Smooth muscle cell (in vitro differentiated cells): ENCODE measurements around the gene ANKRD28. TPM values are rescaled to one million over a fixed set of nuclear protein-coding genes. Genes with fewer than 3 reads are reported as not detected.

Experiments
- DNase-seq: peaks from one replicate; lab custom pipeline; 2025; ENCODE audit not compliant: unreplicated experiment; lab: John Stamatoyannopoulos, UW
- H2AFZ ChIP-seq: fragments of 200-600 bp; sonication (generic); 2 replicates; pipeline ENCODE4 v1.6.0; 2016; ENCODE audit warnings: antibody characterized with exemption, low read depth, mild to moderate bottlenecking
- H3F3A ChIP-seq: fragments of 200-600 bp; sonication (generic); 2 replicates; pipeline ENCODE4 v1.6.0; 2017; ENCODE audit warnings: antibody characterized with exemption, low read depth
- H3K27ac ChIP-seq: fragments of 200-600 bp; sonication (generic); 2 replicates; pipeline ENCODE4 v1.5.1; 2016; ENCODE audit warnings: low read depth, mild to moderate bottlenecking
- H3K27me3 ChIP-seq: fragments of 200-600 bp; sonication (generic); 2 replicates; pipeline ENCODE4 v1.6.1; 2016; ENCODE audit warnings: low read depth, mild to moderate bottlenecking
- H3K36me3 ChIP-seq: fragments of 200-600 bp; sonication (generic); 2 replicates; pipeline ENCODE4 v1.5.1; 2016; ENCODE audit warnings: low read depth
- H3K4me1 ChIP-seq: fragments of 200-600 bp; sonication (generic); 2 replicates; pipeline ENCODE4 v1.5.1; 2016; ENCODE audit warnings: low read depth
- H3K4me2 ChIP-seq: fragments of 200-600 bp; sonication (generic); 2 replicates; pipeline ENCODE4 v1.6.0; 2016; ENCODE audit warnings: mild to moderate bottlenecking
- H3K4me3 ChIP-seq: fragments of 200-600 bp; sonication (generic); 2 replicates; pipeline ENCODE4 v1.5.1; 2016; ENCODE audit warnings: mild to moderate bottlenecking
- H3K79me2 ChIP-seq: fragments of 200-600 bp; sonication (generic); 2 replicates; pipeline ENCODE4 v1.6.0; 2016; ENCODE audit warnings: low read depth, mild to moderate bottlenecking
- H3K9ac ChIP-seq: fragments of 200-600 bp; sonication (generic); 2 replicates; pipeline ENCODE4 v1.6.0; 2016; ENCODE audit warnings: low read depth
- H3K9me3 ChIP-seq: fragments of 200-600 bp; sonication (generic); replicated peaks from 2 replicates; pipeline ENCODE4 v1.5.1; 2016; ENCODE audit warnings: low read depth
- H4K20me1 ChIP-seq: fragments of 200-600 bp; sonication (generic); 2 replicates; pipeline ENCODE4 v1.6.0; 2016; ENCODE audit warnings: low read depth
- WGBS: methylation state at CpG from one replicate; pipeline ENCODE4 v1.1.7; 2016; ENCODE audit warnings: low lambda C conversion rate; 5-methylcytosine and 5-hydroxymethylcytosine counted together
- polyA plus RNA-seq: library from polyadenylated mRNA; unstranded; fragments of >200 nt; fragmentation: Nextera tagmentation; extraction: Ambion mirVana; gene quantifications from 2 replicates; pipeline ENCODE4 v1.2.1, GENCODE V29; 2016
- total RNA-seq: library from RNA; depleted of rRNA; stranded (reverse); fragments of >200 nt; gene quantifications from 2 replicates; pipeline ENCODE4 v1.2.3, GENCODE V29; 2014
- TF ChIP-seq, protein P1 (sequence below): fragments of 200-600 bp; sonication (generic); IDR thresholded peaks from 2 replicates; pipeline ENCODE4 v1.5.1; 2017; ENCODE audit warnings: borderline replicate concordance, mild to moderate bottlenecking, antibody characterized with exemption; ENCODE audit not compliant: insufficient read depth, poor library complexity, severe bottlenecking

The ANKRD28 gene
- total and polyA plus RNA-seq, 2 experiments from 2014 or later: 11.8 to 35.7 TPM

DNA sequence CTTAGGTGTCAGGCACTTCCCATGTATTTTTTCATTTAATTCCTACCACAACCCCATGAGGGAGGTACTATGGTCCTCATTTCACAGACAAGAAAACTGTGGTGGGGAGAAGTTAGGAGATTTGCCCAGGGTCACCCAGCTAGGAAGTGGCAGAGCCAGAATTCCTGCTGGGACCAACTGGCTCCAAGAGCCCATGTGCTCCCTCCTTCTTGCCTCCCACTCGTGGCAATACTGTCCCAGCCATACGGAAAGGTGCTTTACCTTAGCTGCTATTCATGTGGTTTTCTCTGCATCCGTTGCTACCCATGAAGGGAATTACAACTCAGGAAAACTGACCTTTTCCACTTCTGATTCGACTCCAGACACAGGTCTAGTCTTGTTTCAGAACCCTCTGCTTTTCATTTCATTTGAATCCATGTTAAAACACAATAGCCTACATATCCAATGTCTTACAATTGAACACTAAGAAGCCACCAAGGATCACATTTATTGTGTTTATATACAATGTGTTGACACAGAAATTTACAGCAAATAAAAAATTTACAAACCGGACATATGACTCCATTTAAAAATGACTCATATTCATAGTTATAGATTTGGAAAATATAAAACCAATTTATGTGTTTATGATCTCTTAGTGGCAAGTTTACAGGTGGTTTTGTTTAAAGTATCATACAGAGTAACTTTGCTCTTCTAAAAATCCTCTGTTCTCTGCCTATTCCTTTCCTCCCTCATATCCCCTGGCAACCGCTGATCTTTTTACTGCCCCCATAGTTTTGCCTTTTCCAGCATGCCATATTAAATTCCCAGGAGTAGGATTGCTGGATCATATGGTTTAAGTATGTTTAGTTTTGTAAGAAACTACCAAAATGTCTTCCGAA is 137.5 kb downstream of the ANKRD28 start:
- DNase-seq: no peak
- TF ChIP-seq, protein P1, sequence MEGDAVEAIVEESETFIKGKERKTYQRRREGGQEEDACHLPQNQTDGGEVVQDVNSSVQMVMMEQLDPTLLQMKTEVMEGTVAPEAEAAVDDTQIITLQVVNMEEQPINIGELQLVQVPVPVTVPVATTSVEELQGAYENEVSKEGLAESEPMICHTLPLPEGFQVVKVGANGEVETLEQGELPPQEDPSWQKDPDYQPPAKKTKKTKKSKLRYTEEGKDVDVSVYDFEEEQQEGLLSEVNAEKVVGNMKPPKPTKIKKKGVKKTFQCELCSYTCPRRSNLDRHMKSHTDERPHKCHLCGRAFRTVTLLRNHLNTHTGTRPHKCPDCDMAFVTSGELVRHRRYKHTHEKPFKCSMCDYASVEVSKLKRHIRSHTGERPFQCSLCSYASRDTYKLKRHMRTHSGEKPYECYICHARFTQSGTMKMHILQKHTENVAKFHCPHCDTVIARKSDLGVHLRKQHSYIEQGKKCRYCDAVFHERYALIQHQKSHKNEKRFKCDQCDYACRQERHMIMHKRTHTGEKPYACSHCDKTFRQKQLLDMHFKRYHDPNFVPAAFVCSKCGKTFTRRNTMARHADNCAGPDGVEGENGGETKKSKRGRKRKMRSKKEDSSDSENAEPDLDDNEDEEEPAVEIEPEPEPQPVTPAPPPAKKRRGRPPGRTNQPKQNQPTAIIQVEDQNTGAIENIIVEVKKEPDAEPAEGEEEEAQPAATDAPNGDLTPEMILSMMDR: no peak

DNA sequence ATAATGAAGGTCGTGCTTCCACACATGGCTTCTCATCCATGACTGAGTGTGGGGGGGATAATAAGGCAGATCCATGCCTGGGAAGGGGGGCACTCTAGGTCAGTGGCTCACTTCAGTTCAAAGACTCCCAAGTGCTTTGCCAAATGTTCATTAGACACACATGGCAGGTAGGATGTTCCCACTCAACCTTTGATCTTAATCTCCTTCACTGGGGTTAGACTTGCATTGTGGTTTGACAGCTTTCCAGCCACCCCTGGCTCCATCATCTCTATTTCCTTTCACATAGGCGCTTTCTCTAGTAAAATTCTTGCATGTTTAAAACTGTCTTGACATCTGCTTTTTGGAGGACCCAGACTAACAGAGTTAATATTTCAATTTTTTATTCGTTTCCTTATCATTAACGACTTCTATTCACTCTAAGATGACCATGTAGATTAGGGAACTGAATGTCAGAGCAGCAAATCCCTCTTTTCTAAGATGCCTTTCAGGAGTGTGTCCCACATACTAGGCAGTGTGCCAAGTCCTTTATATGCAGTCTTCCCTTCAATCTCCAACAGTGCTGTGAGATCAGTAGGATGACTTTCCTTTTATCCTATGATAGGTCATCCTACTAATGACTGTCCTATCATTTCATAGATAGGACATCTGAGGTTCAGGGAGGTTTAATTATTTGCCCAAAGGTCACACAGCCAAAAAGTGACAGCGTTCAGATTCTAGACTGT is 138.4 kb downstream of the ANKRD28 start:
- Histone ChIP-seq H3K4me2 (peak overlapping the region; percentile 15), H3K79me2 (no peaks in the 10 kb centered on the region), H3K4me3 (no peak overlapping the region), H3K9me3 (no peaks in the 10 kb centered on the region), H2AFZ (no peak overlapping the region), H3K4me1 (peaks cover 14% of the 10 kb centered on the region), H4K20me1 (no peaks in the 10 kb centered on the region), H3K36me3 (no peaks in the 10 kb centered on the region), H3K9ac (no peak overlapping the region), H3K27ac (no peak overlapping the region), H3K27me3 (no peaks in the 10 kb centered on the region), H3F3A (peaks cover 3% of the 10 kb centered on the region)
- DNase-seq: no peak
- TF ChIP-seq, protein P1: no peak
- WGBS: 70% methylated on average over 5 of the region's 5 CpGs

More for the DNA sequence above, 137.5 kb downstream of the ANKRD28 start:
- no peak overlapping the region for H3K27ac ChIP-seq
- peaks cover 3% of the 10 kb centered on the region for H3F3A ChIP-seq
- no peak overlapping the region for H3K4me3 ChIP-seq
- 82% methylated on average over 7 of the region's 7 CpGs for WGBS
- no peak overlapping the region for H3K9ac ChIP-seq
- H3K79me2 ChIP-seq: no peaks in the 10 kb centered on the region
- no peaks in the 10 kb centered on the region for H3K9me3 ChIP-seq
- H2AFZ ChIP-seq: no peak overlapping the region
- no peaks in the 10 kb centered on the region for H4K20me1 ChIP-seq
- H3K4me1 ChIP-seq: peaks cover 12% of the 10 kb centered on the region
- no peaks in the 10 kb centered on the region for H3K36me3 ChIP-seq
- H3K4me2 ChIP-seq: no peak overlapping the region
- no peaks in the 10 kb centered on the region for H3K27me3 ChIP-seq

DNA sequence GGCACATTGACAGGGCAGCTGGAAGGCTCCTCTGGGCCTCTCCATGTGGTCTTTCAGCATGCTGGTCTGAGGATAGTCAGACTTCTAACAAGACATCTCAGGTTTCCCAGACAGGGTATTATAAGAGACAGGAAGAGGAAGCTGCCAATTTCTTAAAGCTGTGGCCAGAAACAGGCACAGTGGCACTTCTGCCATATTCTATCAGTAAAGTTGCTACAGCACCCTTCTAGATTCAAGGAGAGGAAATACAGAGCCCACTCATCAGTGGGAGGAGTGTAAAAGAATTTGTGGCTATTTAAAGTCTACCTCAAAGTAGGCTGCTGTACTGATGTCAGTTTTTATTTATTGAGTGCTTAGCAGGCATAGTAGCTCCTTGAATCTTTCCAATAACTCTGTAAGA is 140.8 kb downstream of the ANKRD28 start:
- TF ChIP-seq, protein P1: no peak
- H3F3A ChIP-seq: peaks cover 3% of the 10 kb centered on the region
- peak overlapping the region; percentile 39 for H2AFZ ChIP-seq
- peak overlapping the region; percentile 20 for H3K4me2 ChIP-seq
- no peaks in the 10 kb centered on the region for H3K9me3 ChIP-seq
- H3K36me3 ChIP-seq: no peaks in the 10 kb centered on the region
- H3K4me3 ChIP-seq: no peak overlapping the region
- H3K79me2 ChIP-seq: no peaks in the 10 kb centered on the region
- H3K4me1 ChIP-seq: peaks cover 23% of the 10 kb centered on the region
- peak overlapping the region; percentile 73 for H3K27ac ChIP-seq
- H3K27me3 ChIP-seq: no peaks in the 10 kb centered on the region
- H3K9ac ChIP-seq: no peak overlapping the region
- H4K20me1 ChIP-seq: no peaks in the 10 kb centered on the region
- no peak for DNase-seq
